Sigmoid colon (tissue), 3 donors: ENCODE results near the gene TMCC3.

Experiments used
- POLR2A ChIP-seq, 2 donors: fragments of 450-650 bp; IDR thresholded peaks; one replicate each; pipeline ENCODE4 v1.6.1; 2016; ENCODE audit warnings: antibody characterized with exemption in 2 of 2, mild to moderate bottlenecking in 2 of 2, moderate library complexity in 2 of 2
- TF ChIP-seq, protein P1 (sequence below), 4 experiments: fragments of 450-650 bp in 3 of 4; fragments of 200-600 bp in 1 of 4; IDR thresholded peaks; one replicate each; pipeline ENCODE4 v1.5.1; 2016 to 2019; ENCODE audit warnings: antibody characterized with exemption in 4 of 4, mild to moderate bottlenecking in 3 of 4, moderate library complexity in 2 of 4

DNA sequence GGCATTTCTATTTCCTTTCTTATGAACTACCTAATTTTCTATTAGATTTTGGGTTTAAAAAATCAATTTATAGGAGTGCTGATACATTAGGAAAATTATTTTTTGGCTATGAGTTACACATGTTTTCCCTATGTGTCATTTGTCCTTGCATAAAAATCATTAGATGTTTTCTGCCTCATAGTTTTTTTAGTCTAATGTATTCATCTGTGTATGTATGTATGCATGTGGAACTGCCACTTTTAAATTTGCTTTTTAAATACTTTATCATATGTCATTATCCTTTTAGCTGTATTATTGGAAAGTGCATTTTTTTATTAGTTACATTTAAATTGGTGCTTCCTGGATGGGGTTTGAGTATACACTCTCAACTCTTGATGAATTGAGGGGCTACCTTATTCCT, 112.0 kb downstream of the TMCC3 start:
- TF ChIP-seq, protein P1, sequence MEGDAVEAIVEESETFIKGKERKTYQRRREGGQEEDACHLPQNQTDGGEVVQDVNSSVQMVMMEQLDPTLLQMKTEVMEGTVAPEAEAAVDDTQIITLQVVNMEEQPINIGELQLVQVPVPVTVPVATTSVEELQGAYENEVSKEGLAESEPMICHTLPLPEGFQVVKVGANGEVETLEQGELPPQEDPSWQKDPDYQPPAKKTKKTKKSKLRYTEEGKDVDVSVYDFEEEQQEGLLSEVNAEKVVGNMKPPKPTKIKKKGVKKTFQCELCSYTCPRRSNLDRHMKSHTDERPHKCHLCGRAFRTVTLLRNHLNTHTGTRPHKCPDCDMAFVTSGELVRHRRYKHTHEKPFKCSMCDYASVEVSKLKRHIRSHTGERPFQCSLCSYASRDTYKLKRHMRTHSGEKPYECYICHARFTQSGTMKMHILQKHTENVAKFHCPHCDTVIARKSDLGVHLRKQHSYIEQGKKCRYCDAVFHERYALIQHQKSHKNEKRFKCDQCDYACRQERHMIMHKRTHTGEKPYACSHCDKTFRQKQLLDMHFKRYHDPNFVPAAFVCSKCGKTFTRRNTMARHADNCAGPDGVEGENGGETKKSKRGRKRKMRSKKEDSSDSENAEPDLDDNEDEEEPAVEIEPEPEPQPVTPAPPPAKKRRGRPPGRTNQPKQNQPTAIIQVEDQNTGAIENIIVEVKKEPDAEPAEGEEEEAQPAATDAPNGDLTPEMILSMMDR (IDR thresholded peaks at IDR 0.05), result no peak
- TF ChIP-seq POLR2A (IDR thresholded peaks at IDR 0.05), result no peak
